Esophagus muscularis mucosa (tissue), 4 donors: ENCODE measurements around the gene SSC5D. TPM values are rescaled to one million over a fixed set of nuclear protein-coding genes. Genes with fewer than 3 reads are reported as not detected.

Source experiments
- DNase-seq: peaks from one replicate; pipeline ENCODE4 v3.0.0-alpha.2; 2017; ENCODE audit errors: extremely low spot score
- H3K27ac ChIP-seq, 4 donors: fragments of 200-600 bp; sonication (generic); replicated peaks in 1 of 4; 1 replicate in 3 of 4; 2 replicates in 1 of 4; pipeline ENCODE4 v1.5.1; 2016 to 2019; ENCODE audit warnings: mild to moderate bottlenecking in 1 of 4
- H3K27me3 ChIP-seq, 4 donors: fragments of 200-600 bp; sonication (generic); one replicate each; pipeline versions ENCODE4 v1.5.1 to v1.6.0; 2016 to 2019
- H3K36me3 ChIP-seq, 4 donors: fragments of 200-600 bp; sonication (generic); one replicate each; pipeline ENCODE4 v1.5.1; 2016 to 2019
- H3K4me1 ChIP-seq, 4 donors: fragments of 200-600 bp; sonication (generic); one replicate each; pipeline ENCODE4 v1.5.1; 2016 to 2019
- H3K4me3 ChIP-seq, 4 donors: fragments of 200-600 bp; sonication (generic); 1 replicate in 2 of 4; 2 replicates in 2 of 4; pipeline ENCODE4 v1.5.1; 2016 to 2019; ENCODE audit warnings: mild to moderate bottlenecking in 4 of 4, moderate library complexity in 1 of 4
- H3K9me3 ChIP-seq, 4 donors: fragments of 200-600 bp; sonication (generic); 1 replicate in 3 of 4; 2 replicates in 1 of 4; pipeline ENCODE4 v1.5.1; 2016 to 2019
- EP300 ChIP-seq: sonication (generic); formaldehyde crosslinking; IDR thresholded peaks from one replicate; pipeline ENCODE4 v1.6.1; 2017; ENCODE audit warnings: antibody characterized with exemption
- POLR2A ChIP-seq: fragments of 450-650 bp; IDR thresholded peaks from one replicate; pipeline ENCODE4 v1.6.1; 2017; ENCODE audit warnings: antibody characterized with exemption, moderate library complexity, mild to moderate bottlenecking, low read depth
- POLR2AphosphoS5 ChIP-seq, 2 donors: sonication (generic); formaldehyde crosslinking; IDR thresholded peaks; one replicate each; pipeline ENCODE4 v1.6.1; 2017; ENCODE audit warnings: antibody characterized with exemption in 2 of 2
- WGBS: methylation state at CpG from one replicate; pipeline ENCODE4 v1.1.5; 2018; 5-methylcytosine and 5-hydroxymethylcytosine counted together
- intact Hi-C: fragments of 100-400 bp; cut with DNase I; formaldehyde crosslinking; loops from one replicate; pipeline ENCODE4 v1.15.1; 2023
- total RNA-seq, 4 donors: library from RNA; depleted of rRNA; stranded (reverse); fragments of >200 nt; gene quantifications; one replicate each; pipeline versions ENCODE4 v1.1.0 to v1.2.1, GENCODE V29; 2016
- TF ChIP-seq, protein P1 (sequence below), 3 experiments: fragments of 200-600 bp in 2 of 3; fragments of 450-650 bp in 1 of 3; sonication (generic) in 2 of 3; IDR thresholded peaks; one replicate each; pipeline ENCODE4 v1.5.1; 2017 to 2019; ENCODE audit warnings: antibody characterized with exemption in 3 of 3, mild to moderate bottlenecking in 2 of 3, moderate library complexity in 1 of 3

The SSC5D gene
- total RNA-seq, 4 donors from 2014 or later = 9.5 to 41.2 (median 14.6) TPM

- WGBS = 82% methylated on average over 7 of the region's 19 CpGs
- Histone ChIP-seq H3K27ac (no peak overlapping the region), H3K4me3 (no peak overlapping the region), H3K36me3 (no peaks in the 10 kb centered on the region), H3K9me3 (no peaks in the 10 kb centered on the region), H3K27me3 (peaks cover 0 to 33% (median 5%) of the 10 kb centered on the region in 4 donors), H3K4me1 (peaks cover 9 to 17% (median 13%) of the 10 kb centered on the region in 4 donors)
- DNase-seq = no peak
- intact Hi-C loops = no loop called here
- TF ChIP-seq POLR2AphosphoS5 (IDR thresholded peaks at IDR 0.05) (no peak), POLR2A (no peak), EP300 (no peak)
- TF ChIP-seq, protein P1, sequence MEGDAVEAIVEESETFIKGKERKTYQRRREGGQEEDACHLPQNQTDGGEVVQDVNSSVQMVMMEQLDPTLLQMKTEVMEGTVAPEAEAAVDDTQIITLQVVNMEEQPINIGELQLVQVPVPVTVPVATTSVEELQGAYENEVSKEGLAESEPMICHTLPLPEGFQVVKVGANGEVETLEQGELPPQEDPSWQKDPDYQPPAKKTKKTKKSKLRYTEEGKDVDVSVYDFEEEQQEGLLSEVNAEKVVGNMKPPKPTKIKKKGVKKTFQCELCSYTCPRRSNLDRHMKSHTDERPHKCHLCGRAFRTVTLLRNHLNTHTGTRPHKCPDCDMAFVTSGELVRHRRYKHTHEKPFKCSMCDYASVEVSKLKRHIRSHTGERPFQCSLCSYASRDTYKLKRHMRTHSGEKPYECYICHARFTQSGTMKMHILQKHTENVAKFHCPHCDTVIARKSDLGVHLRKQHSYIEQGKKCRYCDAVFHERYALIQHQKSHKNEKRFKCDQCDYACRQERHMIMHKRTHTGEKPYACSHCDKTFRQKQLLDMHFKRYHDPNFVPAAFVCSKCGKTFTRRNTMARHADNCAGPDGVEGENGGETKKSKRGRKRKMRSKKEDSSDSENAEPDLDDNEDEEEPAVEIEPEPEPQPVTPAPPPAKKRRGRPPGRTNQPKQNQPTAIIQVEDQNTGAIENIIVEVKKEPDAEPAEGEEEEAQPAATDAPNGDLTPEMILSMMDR (IDR thresholded peaks at IDR 0.05) = no peak
Observed at GRCh38 chr19:55541091-55541490, 52.9 kb downstream of the SSC5D start.

GRCh38 chr19:55542292-55542855 is 54.1 kb downstream of the SSC5D start:
- Histone ChIP-seq H3K4me1 (peaks cover 22 to 30% (median 25%) of the 10 kb centered on the region in 4 donors), H3K27ac (no peak overlapping the region), H3K27me3 (peaks cover 0 to 36% (median 5%) of the 10 kb centered on the region in 4 donors), H3K9me3 (no peaks in the 10 kb centered on the region), H3K4me3 (no peak overlapping the region), H3K36me3 (no peaks in the 10 kb centered on the region)
- TF ChIP-seq POLR2AphosphoS5 (IDR thresholded peaks at IDR 0.05) = no peak
- TF ChIP-seq POLR2A = no peak
- TF ChIP-seq, protein P1 (IDR thresholded peaks at IDR 0.05) = no peak
- no peak for TF ChIP-seq EP300
- 90% methylated on average over 7 of the region's 7 CpGs for WGBS
- intact Hi-C loops = no loop called here
- DNase-seq = no peak

DNA sequence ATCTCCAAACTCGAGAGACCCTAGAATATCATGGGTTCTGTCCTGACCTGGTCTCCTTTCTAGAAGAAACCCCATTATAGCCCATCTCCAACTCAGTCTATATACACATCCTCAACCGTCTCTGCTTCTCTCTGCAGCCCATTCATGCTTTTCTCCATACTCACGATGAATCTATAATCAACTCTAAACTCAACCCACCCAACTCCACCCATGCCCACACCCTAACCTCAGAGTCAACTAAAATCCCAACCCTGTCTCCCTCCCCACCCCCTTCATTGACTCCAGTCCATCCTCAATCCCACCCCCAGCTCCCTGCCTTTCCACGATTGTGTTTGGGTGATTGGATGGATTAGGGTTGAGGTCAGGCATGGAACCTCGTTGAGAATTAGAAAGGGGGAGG is 55.3 kb downstream of the SSC5D start:
- WGBS = 76% methylated on average over 5 of the region's 5 CpGs
- TF ChIP-seq POLR2AphosphoS5 (IDR thresholded peaks at IDR 0.05) = no peak
- TF ChIP-seq, protein P1 (IDR thresholded peaks at IDR 0.05) = no peak
- TF ChIP-seq EP300 = no peak
- no peaks in the 10 kb centered on the region for H3K36me3 ChIP-seq
- no peak overlapping the region for H3K27ac ChIP-seq
- DNase-seq = no peak
- intact Hi-C loops = no loop called here
- no peak overlapping the region for H3K4me3 ChIP-seq
- peaks cover 0 to 48% (median 5%) of the 10 kb centered on the region in 4 donors for H3K27me3 ChIP-seq
- peaks cover 26 to 32% (median 28%) of the 10 kb centered on the region in 4 donors for H3K4me1 ChIP-seq
- no peaks in the 10 kb centered on the region for H3K9me3 ChIP-seq

DNA sequence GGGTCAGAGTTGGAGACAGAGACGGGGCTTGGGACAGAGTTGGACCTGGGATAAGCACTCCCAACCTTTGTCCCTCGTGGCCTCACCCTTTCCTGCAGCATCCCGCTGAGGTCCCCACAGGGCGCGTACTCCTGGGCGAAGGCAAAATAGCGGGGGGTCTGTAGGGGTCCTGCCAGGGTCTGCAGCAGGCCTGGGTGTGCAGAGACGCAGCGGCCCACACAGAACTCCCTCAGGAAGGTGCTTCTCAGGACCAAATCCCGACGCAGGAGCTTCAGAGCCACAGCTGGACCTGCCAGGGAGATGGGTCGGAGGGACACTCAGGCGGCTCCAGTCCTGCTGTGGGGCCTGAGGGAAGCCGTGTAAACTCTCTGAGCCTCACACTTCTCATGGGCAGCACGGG is 55.8 kb downstream of the SSC5D start:
- intact Hi-C loops = no loop called here
- Histone ChIP-seq H3K4me3 (no peak overlapping the region), H3K27me3 (peaks cover 0 to 52% (median 5%) of the 10 kb centered on the region in 4 donors), H3K36me3 (no peaks in the 10 kb centered on the region), H3K9me3 (no peaks in the 10 kb centered on the region), H3K4me1 (peaks cover 26 to 30% (median 28%) of the 10 kb centered on the region in 4 donors), H3K27ac (no peak overlapping the region)
- no peak for DNase-seq
- TF ChIP-seq POLR2AphosphoS5 (IDR thresholded peaks at IDR 0.05) = no peak
- no peak for TF ChIP-seq POLR2A
- TF ChIP-seq, protein P1 (IDR thresholded peaks at IDR 0.05) = no peak
- no peak for TF ChIP-seq EP300
- WGBS = 77% methylated on average over 14 of the region's 15 CpGs
